Stimulated activated CD4-positive, alpha-beta T cell treated with anti-CD3 and anti-CD28 coated beads, TNF-alpha, amount 100 ng/mL, for 4 hours (primary cell): ENCODE data around the gene DNM1L.
"Not testable (repeated sequence)": the region's sequence is repeated elsewhere in the genome, so short reads cannot be mapped to it uniquely, and the experiment has no call there.

Experiments used
- DNase-seq, 3 experiments: peaks; one replicate each; pipeline ENCODE4 v3.0.0-alpha.2; 2020; ENCODE audit warnings: low read depth in 3 of 3

Gene DNM1L

DNA sequence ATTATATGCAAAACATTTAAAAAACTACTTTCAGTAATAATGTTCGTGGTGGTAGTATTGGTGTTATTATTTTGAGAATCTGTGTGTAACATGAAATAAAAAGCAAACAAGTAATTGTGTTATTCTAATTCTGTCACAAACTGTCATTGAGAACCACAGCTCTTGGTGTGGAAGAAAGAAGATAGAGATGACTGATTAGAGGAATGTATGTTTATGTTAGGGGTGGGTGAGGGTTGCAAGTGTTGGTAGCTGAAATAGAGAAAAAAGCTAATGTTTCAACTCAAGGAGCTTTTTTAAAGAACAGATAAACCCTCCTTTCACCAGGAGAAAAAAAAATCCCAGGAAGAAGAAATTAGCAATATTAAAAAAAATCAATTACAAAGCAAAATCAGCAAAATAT lies 18.3 kb downstream of the DNM1L start:
- no peak for DNase-seq

DNA sequence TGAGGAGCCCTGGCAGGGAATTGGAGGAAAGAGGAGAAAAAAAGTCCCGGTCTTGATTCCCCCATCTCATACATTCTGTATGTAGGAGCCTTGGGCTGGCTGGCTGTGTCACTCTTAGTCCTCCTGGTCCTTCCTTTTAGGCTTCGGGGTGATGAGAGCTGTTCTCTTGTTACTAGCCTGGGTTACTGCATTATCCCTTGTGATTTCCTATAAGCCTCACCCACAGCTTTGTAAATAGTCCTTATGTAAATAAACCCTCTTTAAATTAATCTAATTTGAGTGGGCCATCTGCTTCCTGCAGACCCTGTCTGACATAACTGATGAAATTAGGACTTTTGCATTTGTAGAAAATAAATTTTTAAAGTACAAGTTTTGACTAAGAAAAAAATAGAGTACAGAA lies 19.2 kb downstream of the DNM1L start:
- no peak for DNase-seq

DNA sequence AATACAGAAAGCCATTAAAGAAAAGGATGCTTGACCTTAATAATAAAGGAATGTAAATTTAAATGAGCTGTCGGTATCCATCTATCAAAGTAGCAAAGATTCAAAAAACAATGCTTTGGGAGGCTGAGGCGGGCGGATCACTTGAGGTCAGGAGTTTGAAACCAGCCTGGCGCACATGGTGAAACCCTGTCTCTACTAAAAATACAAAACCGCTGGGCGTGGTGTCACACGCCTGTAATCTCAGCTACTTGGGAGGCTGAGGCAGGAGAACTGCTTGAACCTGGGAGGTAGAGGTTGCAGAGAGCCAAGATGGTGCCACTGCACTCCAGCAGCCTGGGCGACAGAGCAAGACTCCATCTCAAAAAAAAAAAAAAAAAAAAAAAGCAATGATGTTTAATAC lies 20.3 kb downstream of the DNM1L start:
- DNase-seq: not testable (repeated sequence)

DNA sequence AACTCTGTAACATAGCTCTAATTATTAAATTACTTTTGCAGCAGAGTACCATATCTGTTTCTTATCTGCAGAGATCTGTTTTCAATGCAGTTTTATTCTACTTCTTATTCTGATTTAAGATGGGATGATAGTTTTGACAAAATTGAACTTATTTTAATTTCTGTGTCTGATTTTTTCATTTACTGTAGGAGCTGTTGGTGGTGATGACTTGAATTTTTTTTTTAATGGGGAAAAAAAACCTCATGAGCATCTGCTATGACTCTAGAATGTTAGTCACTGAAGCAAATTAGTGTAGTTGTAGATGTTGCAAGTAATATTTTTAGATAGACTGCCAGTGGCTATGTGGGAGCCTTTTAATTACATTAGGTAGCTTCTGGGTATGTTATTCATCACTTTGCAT lies 23.4 kb downstream of the DNM1L start:
- DNase-seq: no peak

DNA sequence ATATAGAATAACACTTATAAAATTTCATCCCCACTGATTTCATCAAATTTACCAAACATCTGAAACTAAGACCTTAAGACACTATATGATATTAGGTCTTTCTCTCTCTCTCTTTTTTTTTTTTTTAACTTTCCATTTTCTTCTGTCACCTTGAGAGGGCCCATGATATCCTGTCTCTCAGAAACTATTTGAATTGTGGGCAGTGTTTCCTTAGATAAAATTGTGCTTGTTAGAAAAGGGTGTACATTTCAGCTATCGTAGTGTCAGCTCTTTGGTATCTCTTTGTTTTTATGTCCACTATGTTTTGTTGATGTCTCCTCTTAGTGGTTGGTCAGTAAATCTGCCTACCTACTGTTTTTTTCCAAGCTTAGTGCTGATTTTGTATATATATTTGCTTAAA lies 23.8 kb downstream of the DNM1L start:
- no peak for DNase-seq

DNA sequence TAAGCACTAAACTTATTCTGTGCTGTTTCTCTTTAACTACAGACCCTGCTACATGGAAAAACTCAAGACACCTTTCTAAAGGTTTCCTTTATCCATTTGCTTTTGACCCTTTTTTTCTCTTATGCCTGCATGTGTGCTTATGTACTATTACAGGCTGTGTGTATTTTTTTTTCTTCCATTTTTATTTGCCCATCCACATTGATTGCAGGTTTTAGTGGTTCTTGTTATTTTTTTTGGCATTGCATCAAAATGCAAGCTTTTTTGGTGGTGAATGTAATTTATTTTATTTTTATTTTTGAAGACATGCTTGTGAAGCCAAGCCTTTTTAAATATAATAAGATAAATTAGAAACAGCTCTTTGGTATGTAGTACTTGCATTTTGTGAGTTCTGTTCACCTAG lies 26.7 kb downstream of the DNM1L start:
- no peak for DNase-seq

DNA sequence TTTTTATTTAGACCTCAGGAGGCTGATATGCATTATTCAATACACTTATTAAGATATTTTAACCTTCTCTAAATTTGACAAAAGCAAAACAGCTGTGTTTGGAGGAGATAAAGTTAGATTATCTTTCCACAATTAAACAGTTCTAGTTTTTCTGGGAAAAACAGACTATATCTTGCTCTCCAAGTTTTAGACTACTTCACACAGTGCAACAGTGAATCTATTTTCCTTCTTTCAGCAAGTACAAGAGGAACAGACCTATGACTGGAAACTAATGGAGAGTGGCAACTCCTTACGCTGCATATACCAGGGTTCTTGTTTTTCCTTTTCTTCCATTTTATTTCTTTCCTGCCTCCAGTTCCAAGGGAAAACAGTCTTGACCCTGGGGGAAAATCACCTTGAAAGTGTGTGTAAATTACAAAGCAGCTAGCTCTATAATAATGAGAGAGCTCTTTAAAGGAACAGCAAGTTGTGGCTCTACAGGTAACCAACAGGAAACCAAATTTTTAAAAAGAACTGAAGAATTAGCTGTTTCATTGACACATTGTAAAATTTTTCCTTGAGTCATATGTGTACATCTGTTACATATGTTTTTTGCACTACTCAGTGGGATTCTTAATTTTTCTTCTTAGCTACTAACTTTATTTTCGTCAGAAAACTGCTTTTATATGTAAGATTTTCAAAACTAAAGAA lies 27.4 kb downstream of the DNM1L start:
- DNase-seq: no peak

DNA sequence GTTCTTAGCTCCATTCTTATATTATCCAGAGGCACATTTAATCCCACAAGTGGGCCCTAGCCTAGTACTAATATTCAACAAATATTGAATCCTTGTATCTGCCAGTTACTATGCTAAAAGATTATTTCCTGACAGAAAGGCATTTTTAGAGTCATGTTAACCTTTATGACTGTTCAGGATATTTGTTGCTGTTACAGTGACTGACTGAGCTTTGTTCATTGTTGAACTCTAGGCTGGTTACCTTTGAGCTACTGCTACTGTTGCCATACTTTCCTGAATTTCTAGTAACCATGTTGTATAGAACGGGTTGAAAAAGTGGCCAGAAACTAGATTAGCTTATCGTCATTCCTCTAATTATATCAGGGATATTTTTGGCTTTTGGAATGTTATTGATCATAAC lies 29.8 kb downstream of the DNM1L start:
- no peak for DNase-seq

DNA sequence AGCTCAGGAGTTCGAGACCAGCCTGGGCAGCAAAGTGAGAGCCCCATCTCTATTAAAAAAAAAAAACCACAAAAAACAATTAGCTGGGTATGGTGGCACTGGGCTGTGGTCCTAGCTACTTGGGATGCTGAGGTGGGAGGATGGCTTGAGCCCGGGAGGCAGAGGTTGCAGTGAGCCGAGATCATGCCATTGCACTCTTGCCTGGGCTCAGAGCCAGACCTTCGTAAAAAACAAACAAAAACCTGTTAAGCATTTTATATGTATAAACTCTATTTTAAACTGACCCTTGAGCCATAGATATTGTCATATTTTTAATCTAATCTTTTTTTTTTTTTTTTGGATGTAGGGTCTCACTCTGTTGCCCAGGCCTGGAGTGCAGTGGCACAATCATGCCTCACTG lies 35.7 kb downstream of the DNM1L start:
- DNase-seq: no peak

DNA sequence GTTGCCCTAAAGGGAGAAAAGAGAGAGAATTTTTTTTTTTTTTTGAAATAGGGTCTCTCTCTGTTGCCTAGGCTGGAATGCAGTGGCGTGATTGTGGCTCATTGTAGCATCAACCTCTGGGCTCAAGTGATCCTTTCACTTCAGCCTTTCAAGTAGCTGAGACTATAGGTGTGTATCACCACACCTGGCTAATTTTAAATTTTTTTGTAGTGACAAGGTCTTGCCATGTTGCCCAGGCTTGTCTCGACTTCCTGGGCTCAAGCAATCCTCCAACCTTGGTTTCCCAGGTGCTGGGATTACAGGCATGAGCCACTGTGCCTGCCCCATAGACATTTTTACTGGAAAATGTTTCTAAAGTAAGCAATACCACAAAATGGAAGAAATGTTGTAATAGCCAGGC lies 39.8 kb downstream of the DNM1L start:
- no peak for DNase-seq

DNA sequence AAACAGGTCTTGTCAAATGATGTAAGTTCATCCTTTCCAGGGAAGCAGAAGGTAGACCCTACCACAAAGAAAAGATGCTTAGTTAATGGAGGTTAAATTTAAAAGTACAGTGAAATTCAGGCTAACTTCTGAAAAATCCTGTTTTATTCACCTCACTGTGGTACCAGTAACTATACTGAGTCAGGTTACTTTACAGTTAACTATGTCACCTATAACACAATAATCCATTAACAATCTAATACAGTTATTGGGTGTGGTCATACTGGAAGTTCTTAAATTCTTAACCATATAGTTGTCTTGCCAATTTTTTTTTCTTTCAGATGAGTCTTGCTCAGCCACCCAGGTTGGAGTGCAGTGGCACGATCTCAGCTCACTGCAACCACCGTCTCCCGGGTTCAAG lies 46.2 kb downstream of the DNM1L start:
- not testable (repeated sequence) for DNase-seq

DNA sequence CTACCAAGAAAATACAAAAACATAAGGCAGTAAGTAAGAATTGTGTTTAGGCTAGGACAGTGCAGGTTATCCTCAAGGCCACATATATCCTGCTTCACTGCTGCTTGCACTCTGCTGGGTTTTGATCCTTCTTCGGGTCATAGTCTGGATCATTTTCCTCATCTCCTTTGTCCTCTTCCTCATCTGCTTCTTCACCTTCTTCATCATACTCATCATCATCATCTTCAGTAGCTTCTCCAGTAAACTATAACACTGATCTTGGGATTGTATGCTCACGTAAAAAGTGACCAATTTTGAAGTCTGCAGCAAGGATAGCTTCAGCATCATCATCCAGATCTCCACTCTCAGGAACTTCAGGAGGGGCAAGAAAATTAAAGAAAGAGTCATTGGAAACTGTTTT lies 47.2 kb downstream of the DNM1L start:
- no peak for DNase-seq

DNA sequence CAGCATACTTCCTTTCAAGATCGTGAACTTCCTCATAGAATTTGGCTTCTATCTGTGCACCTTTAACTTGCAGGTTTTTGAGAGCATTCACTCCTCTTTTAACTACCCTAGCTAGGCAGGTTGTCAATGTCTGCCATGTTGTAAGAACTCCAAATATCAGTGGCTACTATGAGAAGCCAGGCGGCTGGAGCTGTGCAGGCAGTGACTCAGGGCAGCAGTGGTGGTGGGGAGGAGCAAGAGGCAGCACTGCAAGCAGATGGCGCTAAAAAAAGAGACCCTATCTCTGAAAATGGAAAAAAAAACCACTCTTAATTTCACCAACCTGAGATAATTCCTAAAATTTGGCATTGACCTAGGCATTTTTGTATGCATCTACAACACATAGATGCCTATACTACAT lies 48.1 kb downstream of the DNM1L start:
- DNase-seq: no peak

DNA sequence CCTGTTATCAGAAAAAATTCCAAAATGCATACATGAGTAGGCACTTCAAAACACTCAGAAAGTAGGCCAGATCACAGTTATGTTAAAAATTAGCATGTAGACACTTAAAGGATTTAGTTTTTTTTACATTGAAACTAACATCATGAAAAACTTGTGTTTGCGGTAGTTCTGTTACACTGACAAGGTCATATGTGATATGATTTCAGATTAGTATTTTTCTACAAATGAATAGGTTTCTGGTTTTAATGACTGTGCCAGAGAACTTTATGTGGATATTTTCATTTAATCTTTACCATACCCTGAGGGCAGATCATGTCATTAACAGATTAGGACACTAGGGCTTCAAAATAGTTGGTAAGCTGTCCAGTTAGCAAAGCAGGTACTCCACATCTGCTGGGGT lies 55.9 kb downstream of the DNM1L start:
- DNase-seq: no peak

DNA sequence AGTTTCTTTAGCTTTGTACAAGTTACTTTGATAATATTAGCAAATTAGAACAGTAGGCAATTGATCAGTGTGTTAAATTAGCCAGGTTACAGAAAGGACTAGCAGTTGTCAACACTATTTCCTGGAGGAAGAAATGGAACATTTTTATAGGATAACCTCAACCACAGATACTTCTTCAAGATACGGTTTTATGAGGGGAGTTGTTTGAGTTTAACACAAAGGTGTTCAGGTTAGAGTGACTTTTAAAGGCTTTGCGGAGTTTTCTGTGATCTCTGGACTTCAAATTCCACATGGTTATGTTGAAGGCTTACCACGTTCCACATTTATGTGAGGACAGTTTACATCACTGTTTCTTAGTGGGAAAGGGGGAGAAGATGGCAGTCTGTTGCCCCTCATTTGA lies 57.3 kb downstream of the DNM1L start:
- no peak for DNase-seq

DNA sequence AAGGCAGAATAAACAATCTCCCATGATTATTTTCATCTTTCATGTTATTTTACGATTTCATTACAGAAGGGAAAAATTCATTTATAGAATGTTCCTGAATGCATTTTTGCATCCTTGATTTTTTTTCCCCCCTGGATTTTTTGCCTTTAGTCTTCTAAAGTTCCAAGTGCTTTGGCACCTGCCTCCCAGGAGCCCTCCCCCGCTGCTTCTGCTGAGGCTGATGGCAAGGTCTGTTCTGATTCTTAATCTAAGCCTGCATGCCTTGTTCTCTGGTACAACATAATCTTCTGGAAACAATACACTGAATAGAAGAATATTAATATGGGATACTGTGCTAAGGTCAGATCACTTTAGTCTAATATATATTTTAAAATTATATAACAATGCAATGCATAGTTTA lies 58.6 kb downstream of the DNM1L start:
- DNase-seq: no peak

DNA sequence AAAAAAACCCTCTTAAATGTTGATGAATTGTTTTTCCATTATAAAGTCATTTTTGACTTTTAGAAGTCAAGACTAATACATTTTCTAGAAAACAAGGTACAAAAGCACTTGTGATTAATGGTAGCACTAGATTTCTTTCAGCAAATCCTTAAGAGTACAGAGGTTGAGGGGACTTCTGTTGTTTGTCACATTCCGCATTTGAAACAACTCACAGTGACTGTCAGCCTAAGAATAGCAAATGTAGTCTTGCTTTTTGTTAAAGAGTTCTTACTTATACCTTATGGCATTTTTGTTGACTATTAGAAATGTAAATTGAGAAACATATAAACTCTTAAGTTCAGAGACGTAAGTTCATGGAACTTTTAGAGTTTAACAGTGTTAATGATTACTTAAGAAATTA lies 60.2 kb downstream of the DNM1L start:
- no peak for DNase-seq

DNA sequence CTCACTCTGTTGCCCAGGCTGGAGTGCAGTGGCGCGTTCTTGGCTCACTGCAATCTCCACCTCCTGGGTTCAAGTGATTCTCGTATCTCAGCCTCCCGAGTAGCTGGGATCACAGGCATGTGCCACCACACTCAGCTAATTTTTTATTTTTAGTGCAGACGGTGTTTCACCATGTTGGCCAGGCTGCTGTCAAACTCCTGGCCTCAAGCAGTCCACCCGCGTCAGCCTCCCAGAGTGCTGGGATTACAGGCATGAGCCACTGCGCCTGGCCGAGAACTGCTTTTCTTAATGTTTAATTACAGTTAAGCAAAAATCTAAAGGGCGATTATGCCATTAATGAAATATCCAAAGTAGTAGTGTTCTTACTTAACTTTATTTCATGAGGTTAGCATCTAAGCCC lies 63.0 kb downstream of the DNM1L start:
- DNase-seq: no peak

DNA sequence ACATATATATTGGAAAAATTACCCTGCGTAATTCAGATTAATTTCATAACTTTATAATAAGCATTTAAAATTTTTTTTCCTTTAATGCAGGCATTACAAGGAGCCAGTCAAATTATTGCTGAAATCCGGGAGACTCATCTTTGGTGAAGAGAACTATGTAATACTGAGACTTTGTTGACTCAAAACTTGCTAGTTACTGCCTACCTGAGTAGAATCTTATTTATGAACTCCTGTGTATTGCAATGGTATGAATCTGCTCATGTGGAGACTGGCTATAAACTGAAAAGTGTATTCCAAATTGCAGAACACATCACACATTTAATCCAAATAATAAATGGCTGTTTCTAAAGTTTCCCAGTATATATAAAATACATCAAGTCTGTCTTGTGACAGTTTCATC lies 64.2 kb downstream of the DNM1L start:
- DNase-seq: no peak

DNA sequence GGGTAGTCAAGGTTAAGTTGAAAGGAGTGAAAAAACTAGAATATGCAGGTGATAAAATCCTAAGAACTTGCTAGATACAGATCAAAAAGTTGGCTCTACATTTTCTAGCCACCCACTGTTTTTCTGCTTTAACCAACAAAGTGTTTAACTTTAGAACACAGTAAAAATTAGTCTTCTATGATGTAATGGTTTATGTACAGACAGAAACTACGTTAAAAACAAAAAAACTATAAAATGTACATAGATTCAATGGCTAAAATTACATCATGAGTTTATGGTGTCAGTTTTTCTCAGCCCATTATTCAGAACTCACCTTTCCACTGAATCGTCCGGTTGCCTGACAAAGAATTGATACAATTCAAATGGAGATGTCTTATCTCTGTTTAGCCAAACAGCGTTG lies 74.5 kb downstream of the DNM1L start:
- DNase-seq: no peak

DNA sequence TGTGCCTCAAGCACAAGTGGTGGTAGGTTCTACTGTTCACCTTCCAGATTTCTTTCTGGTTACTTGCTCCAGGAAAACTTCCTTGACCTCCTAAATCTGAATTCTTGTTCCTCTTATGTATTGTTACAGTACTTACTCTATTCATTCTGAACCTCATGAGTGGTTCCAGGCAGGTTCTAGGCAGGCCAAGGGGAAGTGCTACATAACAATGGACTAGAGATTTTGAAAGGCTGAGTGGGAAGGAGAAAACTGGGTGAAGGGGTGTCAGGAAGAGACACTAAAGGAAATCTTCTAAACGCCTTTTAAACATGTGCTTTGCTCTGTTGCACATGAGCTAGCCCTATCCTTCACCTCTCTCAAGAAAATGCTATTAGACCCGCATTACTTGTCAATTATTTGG lies 75.0 kb downstream of the DNM1L start:
- DNase-seq: no peak

DNA sequence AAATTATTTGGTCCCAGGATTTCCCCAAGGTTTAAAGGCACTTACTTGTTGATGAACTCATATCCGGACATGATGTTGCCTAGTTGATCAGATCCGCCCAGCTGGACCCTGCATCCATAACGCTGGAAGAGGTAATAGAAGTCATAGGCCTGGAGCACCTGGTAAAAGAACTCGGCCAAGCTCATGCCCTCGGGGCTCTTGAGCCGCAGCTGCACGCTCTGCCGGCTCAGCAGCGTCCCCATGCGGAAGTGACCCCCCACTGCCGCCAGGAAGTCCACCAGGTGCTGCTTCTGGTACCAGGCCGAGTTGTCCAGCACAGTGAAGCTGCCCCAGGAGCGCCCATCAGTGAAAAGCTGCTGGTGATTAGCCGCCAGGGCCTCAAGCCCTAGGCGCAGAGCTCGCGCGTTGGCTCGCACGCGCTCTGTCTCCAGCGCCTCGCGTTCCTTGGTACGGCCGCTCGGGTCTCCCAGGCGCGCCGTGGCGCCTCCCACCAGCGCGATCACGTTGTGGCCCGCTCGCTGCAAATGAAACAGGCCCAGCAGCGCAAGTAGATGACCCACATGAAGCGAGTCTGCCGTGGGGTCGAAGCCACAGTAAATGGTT lies 76.1 kb downstream of the DNM1L start:
- peak; percentile 46 to 51 (median 48) for DNase-seq

DNA sequence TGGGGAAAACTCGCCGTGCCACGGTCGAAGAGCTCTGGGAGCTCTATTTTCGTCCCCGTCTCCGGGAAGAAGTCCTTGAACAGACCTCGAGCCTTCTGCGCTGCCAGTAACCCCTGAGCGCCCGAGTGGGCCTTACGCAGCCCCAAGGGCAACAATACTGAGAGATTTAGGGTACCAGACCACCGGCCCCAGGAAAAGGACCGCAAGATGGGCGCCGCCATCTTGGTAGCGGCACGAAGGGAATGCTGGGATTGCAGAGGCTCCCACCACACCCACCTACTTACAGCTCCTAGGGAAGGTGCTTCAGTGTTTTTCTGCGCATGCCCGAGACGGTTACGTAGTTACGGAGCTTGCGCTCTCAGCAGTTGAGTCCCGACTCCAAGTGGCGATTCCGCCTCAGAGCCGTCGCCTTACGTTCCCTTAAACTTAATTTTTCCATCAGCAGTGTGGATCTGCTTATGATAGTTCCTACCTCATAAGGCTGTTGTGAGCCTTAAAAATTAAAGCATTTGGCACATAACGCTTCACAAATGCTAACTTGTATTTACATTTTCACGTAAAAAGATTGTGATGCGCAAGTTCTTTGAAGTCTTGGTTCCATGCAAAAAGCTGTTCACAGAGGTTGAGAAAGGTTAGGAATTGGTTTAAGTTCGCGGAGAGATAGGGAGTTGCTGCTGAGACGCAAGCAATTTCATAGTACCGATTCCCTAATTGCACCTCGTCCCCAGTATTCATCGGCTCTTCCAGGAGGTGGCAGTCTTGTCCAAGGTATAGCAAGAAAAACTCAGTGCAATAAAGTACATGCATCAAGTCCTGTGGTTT lies 76.8 kb downstream of the DNM1L start, which contains the start of gene YARS2:
Gene YARS2, minus strand, starts transcription at position 244 of the 822 bp plus-strand sequence. Its CDS starts 23 bp downstream, at position 221.
- DNase-seq: peak; percentile 77 to 84 (median 81)
